Duodenal mucosa (tissue), 2 donors: ENCODE data around the gene PAEP.

Experiments
- H3K27ac ChIP-seq: one replicate; pipeline ENCODE4 v1.7.0; 2013; ENCODE audit warnings: low read depth, low read length
- H3K27me3 ChIP-seq, 2 donors: one replicate each; pipeline ENCODE4 v1.7.0; 2013; ENCODE audit warnings: low read length in 2 of 2, control low read depth in 1 of 2; ENCODE audit not compliant: insufficient read depth in 2 of 2, control insufficient read depth in 1 of 2
- H3K36me3 ChIP-seq, 2 donors: one replicate each; pipeline ENCODE4 v1.7.0; 2013; ENCODE audit warnings: low read length in 2 of 2, control low read depth in 1 of 2; ENCODE audit not compliant: insufficient read depth in 2 of 2, control insufficient read depth in 1 of 2
- H3K4me1 ChIP-seq, 2 donors: one replicate each; pipeline ENCODE4 v1.7.0; 2013; ENCODE audit warnings: low read length in 2 of 2, control low read depth in 1 of 2; ENCODE audit not compliant: insufficient read depth in 2 of 2, control insufficient read depth in 1 of 2
- H3K4me3 ChIP-seq, 2 donors: one replicate each; pipeline ENCODE4 v1.7.0; 2013; ENCODE audit warnings: low read length in 2 of 2, low read depth in 1 of 2
- H3K9ac ChIP-seq, 2 donors: one replicate each; pipeline ENCODE4 v1.7.0; 2013; ENCODE audit warnings: low read length in 2 of 2, low read depth in 1 of 2
- H3K9me3 ChIP-seq, 2 donors: one replicate each; pipeline ENCODE4 v1.7.0; 2013; ENCODE audit warnings: low read length in 2 of 2, control low read depth in 1 of 2; ENCODE audit not compliant: control insufficient read depth in 1 of 2

The PAEP gene

GRCh38 chr9:135614821-135615665 is 53.5 kb downstream of the PAEP start:
- Histone ChIP-seq H3K36me3 (no peaks in the 10 kb centered on the region), H3K27me3 (no peaks in the 10 kb centered on the region), H3K9ac (no peak overlapping the region), H3K4me1 (no peaks in the 10 kb centered on the region), H3K4me3 (no peak overlapping the region), H3K9me3 (no peaks in the 10 kb centered on the region), H3K27ac (no peak overlapping the region)

GRCh38 chr9:135615666-135616618 is 54.4 kb downstream of the PAEP start:
- no peak overlapping the region for H3K27ac ChIP-seq
- H3K9me3 ChIP-seq: no peaks in the 10 kb centered on the region
- H3K27me3 ChIP-seq: no peaks in the 10 kb centered on the region
- H3K4me3 ChIP-seq: no peak overlapping the region
- no peaks in the 10 kb centered on the region for H3K4me1 ChIP-seq
- no peaks in the 10 kb centered on the region for H3K36me3 ChIP-seq
- H3K9ac ChIP-seq: no peak overlapping the region
